ENCODE measurements around the gene DDX54. TPM values are rescaled to one million over a fixed set of nuclear protein-coding genes. Genes with fewer than 3 reads are reported as not detected.

Gene DDX54
- polyA plus RNA-seq, 3 donors from 2014 or later: 7.8 to 34.2 (median 11.0) TPM

- Mint-ChIP-seq H3K27ac (peak overlapping the region in 3 of 6 donors; percentile 49 to 73 (median 55)), H3K27me3 (ENCODE audit: low read depth in 3 of 3) (peaks cover 8 to 13% (median 8%) of the 10 kb centered on the region in 3 donors)
Observed at GRCh38 chr12:113203852-113204760, 18.8 kb upstream of the DDX54 start.

GRCh38 chr12:113202300-113203075 is 17.2 kb upstream of the DDX54 start:
- Mint-ChIP-seq H3K4me1 (peaks cover 10 to 11% of the 10 kb centered on the region in 2 donors), H3K27ac (no peak overlapping the region), H3K27me3 (ENCODE audit: low read depth in 3 of 3) (peaks cover 0 to 1% (median 0%) of the 10 kb centered on the region in 3 donors), H3K36me3 (no peaks in the 10 kb centered on the region), H3K9me3 (no peaks in the 10 kb centered on the region), H3K4me3 (no peak overlapping the region)
- DNase-seq: no peak

More at GRCh38 chr12:113203852-113204760, 18.8 kb upstream of the DDX54 start:
- Mint-ChIP-seq H3K36me3 (no peaks in the 10 kb centered on the region), H3K4me1 (peaks cover 25 to 26% of the 10 kb centered on the region in 2 donors), H3K9me3 (no peaks in the 10 kb centered on the region), H3K4me3 (no peak overlapping the region)
- DNase-seq: no peak

GRCh38 chr12:113201187-113202177 is 16.2 kb upstream of the DDX54 start:
- H3K36me3 Mint-ChIP-seq: no peaks in the 10 kb centered on the region
- H3K9me3 Mint-ChIP-seq: no peaks in the 10 kb centered on the region
- peak overlapping the region in 2 of 6 donors; percentile 20 to 22 for H3K27ac Mint-ChIP-seq
- H3K4me3 Mint-ChIP-seq: no peak overlapping the region
- DNase-seq: no peak
- peaks cover 0 to 1% (median 0%) of the 10 kb centered on the region in 3 donors for H3K27me3 Mint-ChIP-seq (ENCODE audit: low read depth in 3 of 3)
- peaks cover 8 to 11% of the 10 kb centered on the region in 2 donors for H3K4me1 Mint-ChIP-seq

- no peak overlapping the region for H3K4me3 Mint-ChIP-seq
- no peak for DNase-seq
- no peaks in the 10 kb centered on the region for H3K9me3 Mint-ChIP-seq
- H3K4me1 Mint-ChIP-seq: peaks cover 4 to 6% of the 10 kb centered on the region in 2 donors
- H3K36me3 Mint-ChIP-seq: no peaks in the 10 kb centered on the region
- peaks cover 0 to 1% (median 1%) of the 10 kb centered on the region in 3 donors for H3K27me3 Mint-ChIP-seq (ENCODE audit: low read depth in 3 of 3)
- no peak overlapping the region for H3K27ac Mint-ChIP-seq
Observed at GRCh38 chr12:113200021-113200797, 14.9 kb upstream of the DDX54 start.

GRCh38 chr12:113198296-113198695 is 13.0 kb upstream of the DDX54 start:
- DNase-seq: no peak
- Mint-ChIP-seq H3K27me3 (ENCODE audit: low read depth in 3 of 3) (peaks cover 0 to 1% (median 1%) of the 10 kb centered on the region in 3 donors), H3K4me1 (peaks cover 4 to 6% of the 10 kb centered on the region in 2 donors), H3K36me3 (no peaks in the 10 kb centered on the region), H3K4me3 (no peak overlapping the region), H3K27ac (peak overlapping the region in 2 of 6 donors; percentile 32 to 75), H3K9me3 (no peaks in the 10 kb centered on the region)

GRCh38 chr12:113197518-113198077 is 12.3 kb upstream of the DDX54 start:
- Mint-ChIP-seq H3K4me1 (peaks cover 4 to 6% of the 10 kb centered on the region in 2 donors), H3K27ac (peak overlapping the region in 1 of 6 donors; percentile 30), H3K27me3 (ENCODE audit: low read depth in 3 of 3) (peaks cover 0 to 1% (median 1%) of the 10 kb centered on the region in 3 donors), H3K4me3 (no peak overlapping the region), H3K9me3 (no peaks in the 10 kb centered on the region), H3K36me3 (no peaks in the 10 kb centered on the region)
- no peak for DNase-seq

GRCh38 chr12:113196990-113197389 is 11.7 kb upstream of the DDX54 start:
- DNase-seq: peak; percentile 67 to 72 (median 68)
- Mint-ChIP-seq H3K27ac (peak overlapping the region in 2 of 6 donors; percentile 30 to 62), H3K4me1 (peaks cover 4 to 6% of the 10 kb centered on the region in 2 donors), H3K27me3 (ENCODE audit: low read depth in 3 of 3) (peaks cover 0 to 1% (median 1%) of the 10 kb centered on the region in 3 donors), H3K9me3 (no peaks in the 10 kb centered on the region), H3K36me3 (peaks cover 0 to under 1% (median 0%) of the 10 kb centered on the region in 3 donors), H3K4me3 (no peak overlapping the region)

- no peak overlapping the region for H3K4me3 Mint-ChIP-seq
- H3K27ac Mint-ChIP-seq: peak overlapping the region in 1 of 6 donors; percentile 62
- H3K27me3 Mint-ChIP-seq (ENCODE audit: low read depth in 3 of 3): peaks cover 0 to 1% (median 1%) of the 10 kb centered on the region in 3 donors
- H3K9me3 Mint-ChIP-seq: no peaks in the 10 kb centered on the region
- peaks cover 4 to 6% of the 10 kb centered on the region in 2 donors for H3K4me1 Mint-ChIP-seq
- no peak for DNase-seq
- peaks cover 0 to 2% (median 0%) of the 10 kb centered on the region in 3 donors for H3K36me3 Mint-ChIP-seq
Observed at GRCh38 chr12:113196582-113196981, 11.3 kb upstream of the DDX54 start.

GRCh38 chr12:113195598-113195997 is 10.3 kb upstream of the DDX54 start:
- H3K4me3 Mint-ChIP-seq: no peak overlapping the region

GRCh38 chr12:113194971-113195391 is 9.7 kb upstream of the DDX54 start:
- Mint-ChIP-seq H3K27me3 (ENCODE audit: low read depth in 3 of 3) (peaks cover 0 to 1% (median 0%) of the 10 kb centered on the region in 3 donors), H3K4me1 (peaks cover 4 to 6% of the 10 kb centered on the region in 2 donors), H3K9me3 (no peaks in the 10 kb centered on the region), H3K27ac (no peak overlapping the region), H3K36me3 (peaks cover 0 to 8% (median 0%) of the 10 kb centered on the region in 3 donors), H3K4me3 (no peak overlapping the region)
- DNase-seq: no peak

More at GRCh38 chr12:113195598-113195997, 10.3 kb upstream of the DDX54 start:
- no peak overlapping the region for H3K27ac Mint-ChIP-seq
- H3K4me1 Mint-ChIP-seq: peaks cover 4 to 6% of the 10 kb centered on the region in 2 donors
- H3K36me3 Mint-ChIP-seq: peaks cover 0 to 6% (median 0%) of the 10 kb centered on the region in 3 donors
- no peaks in the 10 kb centered on the region for H3K9me3 Mint-ChIP-seq
- peaks cover 0 to 1% (median 0%) of the 10 kb centered on the region in 3 donors for H3K27me3 Mint-ChIP-seq (ENCODE audit: low read depth in 3 of 3)
- no peak for DNase-seq

- H3K36me3 Mint-ChIP-seq: peaks cover 5 to 17% (median 5%) of the 10 kb centered on the region in 3 donors
- no peak for DNase-seq
- no peaks in the 10 kb centered on the region for H3K9me3 Mint-ChIP-seq
- H3K27ac Mint-ChIP-seq: no peak overlapping the region
- no peak overlapping the region for H3K4me3 Mint-ChIP-seq
- peaks cover 0 to 5% (median 0%) of the 10 kb centered on the region in 3 donors for H3K27me3 Mint-ChIP-seq (ENCODE audit: low read depth in 3 of 3)
- H3K4me1 Mint-ChIP-seq: peaks cover 12 to 23% of the 10 kb centered on the region in 2 donors
Observed at GRCh38 chr12:113191227-113191626, 5.9 kb upstream of the DDX54 start.

GRCh38 chr12:113190761-113191160 is 5.5 kb upstream of the DDX54 start:
- no peak overlapping the region for H3K27ac Mint-ChIP-seq
- H3K4me3 Mint-ChIP-seq: no peak overlapping the region
- no peaks in the 10 kb centered on the region for H3K9me3 Mint-ChIP-seq
- H3K4me1 Mint-ChIP-seq: peaks cover 16 to 26% of the 10 kb centered on the region in 2 donors
- H3K36me3 Mint-ChIP-seq: peaks cover 5 to 17% (median 5%) of the 10 kb centered on the region in 3 donors
- H3K27me3 Mint-ChIP-seq (ENCODE audit: low read depth in 3 of 3): peaks cover 0 to 5% (median 3%) of the 10 kb centered on the region in 3 donors
- DNase-seq: no peak
